Measurements from ENCODE around the gene EXOC3.
A peak's percentile ranks its signal among the peaks of the same experiment; 100 is the strongest.
"Not testable (repeated sequence)": the region's sequence is repeated elsewhere in the genome, so short reads cannot be mapped to it uniquely, and the experiment has no call there.

Gene EXOC3

GRCh38 chr5:407051-407450 lies 35.9 kb upstream of the EXOC3 start:
- no peak for DNase-seq (ENCODE audit: low read depth)

- DNase-seq (ENCODE audit: low read depth): no peak
Observed at GRCh38 chr5:407801-408268, 35.1 kb upstream of the EXOC3 start.

- no peak for DNase-seq (ENCODE audit: low read depth)
Observed at GRCh38 chr5:410911-411517, 32.0 kb upstream of the EXOC3 start.

- DNase-seq (ENCODE audit: low read depth): peak; percentile 30
Observed at GRCh38 chr5:411728-412127, 31.2 kb upstream of the EXOC3 start.

- DNase-seq (ENCODE audit: low read depth): not testable (repeated sequence)
Observed at GRCh38 chr5:414991-415927, 27.7 kb upstream of the EXOC3 start.

GRCh38 chr5:415928-416635 lies 26.9 kb upstream of the EXOC3 start:
- no peak for DNase-seq (ENCODE audit: low read depth)

- DNase-seq (ENCODE audit: low read depth): no peak
Observed at GRCh38 chr5:416636-416960, 26.4 kb upstream of the EXOC3 start.

GRCh38 chr5:417301-418161 lies 25.4 kb upstream of the EXOC3 start:
- DNase-seq (ENCODE audit: low read depth): no peak

- DNase-seq (ENCODE audit: low read depth): no peak
Observed at GRCh38 chr5:418162-419121, 24.5 kb upstream of the EXOC3 start.

- no peak for DNase-seq (ENCODE audit: low read depth)
Observed at GRCh38 chr5:419970-420369, 23.0 kb upstream of the EXOC3 start.

GRCh38 chr5:420632-421286 lies 22.2 kb upstream of the EXOC3 start:
- no peak for DNase-seq (ENCODE audit: low read depth)

- no peak for DNase-seq (ENCODE audit: low read depth)
Observed at GRCh38 chr5:421287-421880, 21.6 kb upstream of the EXOC3 start.

- DNase-seq (ENCODE audit: low read depth): no peak
Observed at GRCh38 chr5:421901-422300, 21.1 kb upstream of the EXOC3 start.

- no peak for DNase-seq (ENCODE audit: low read depth)
Observed at GRCh38 chr5:422323-423232, 20.4 kb upstream of the EXOC3 start.

- DNase-seq (ENCODE audit: low read depth): no peak
Observed at GRCh38 chr5:423233-423565, 19.8 kb upstream of the EXOC3 start.

- no peak for DNase-seq (ENCODE audit: low read depth)
Observed at GRCh38 chr5:423626-424261, 19.2 kb upstream of the EXOC3 start.

- no peak for DNase-seq (ENCODE audit: low read depth)
Observed at GRCh38 chr5:424301-425110, 18.5 kb upstream of the EXOC3 start.
